Activated naive CD4-positive, alpha-beta T cell (primary cell): ENCODE measurements around the gene RIPPLY3.
"Not testable (repeated sequence)": the region's sequence is repeated elsewhere in the genome, so short reads cannot be mapped to it uniquely, and the experiment has no call there.

Experiments
- DNase-seq, 4 experiments: peaks; one replicate each; lab custom pipeline; 2025; lab: John Stamatoyannopoulos, UW

Gene RIPPLY3

DNA sequence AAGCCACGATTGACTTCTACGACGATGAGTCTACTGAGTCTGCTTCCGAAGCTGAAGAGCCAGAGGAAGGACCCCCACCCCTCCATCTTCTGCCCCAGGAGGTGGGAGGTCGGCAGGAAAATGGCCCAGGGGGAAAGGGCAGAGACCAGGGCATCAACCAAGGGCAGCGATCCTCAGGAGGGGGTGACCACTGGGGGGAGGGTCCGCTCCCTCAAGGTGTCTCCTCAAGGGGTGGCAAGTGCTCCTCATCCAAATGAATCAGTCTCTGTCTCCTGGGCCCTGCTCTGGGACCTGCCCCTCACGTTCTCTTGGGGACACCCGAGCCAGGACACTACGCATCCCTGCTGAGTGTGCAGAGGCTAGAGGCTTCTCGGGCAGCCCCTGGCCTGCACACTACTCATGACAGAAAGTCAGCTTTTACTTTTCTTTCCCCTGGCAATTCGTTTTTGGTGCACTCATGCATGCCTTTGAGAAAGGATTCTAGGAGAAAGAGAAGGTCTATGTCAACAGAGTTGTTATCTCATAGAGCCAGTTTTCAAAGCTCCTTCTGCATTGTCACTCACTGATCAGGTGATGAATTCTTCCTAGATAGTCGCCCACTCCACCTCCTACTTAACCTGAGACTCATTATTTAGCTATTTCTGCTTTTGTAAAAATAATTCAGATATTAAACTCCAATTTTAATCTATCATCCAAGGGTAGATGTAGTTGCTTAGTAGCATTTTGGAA is 11.6 kb downstream of the RIPPLY3 start:
- no peak for DNase-seq

DNA sequence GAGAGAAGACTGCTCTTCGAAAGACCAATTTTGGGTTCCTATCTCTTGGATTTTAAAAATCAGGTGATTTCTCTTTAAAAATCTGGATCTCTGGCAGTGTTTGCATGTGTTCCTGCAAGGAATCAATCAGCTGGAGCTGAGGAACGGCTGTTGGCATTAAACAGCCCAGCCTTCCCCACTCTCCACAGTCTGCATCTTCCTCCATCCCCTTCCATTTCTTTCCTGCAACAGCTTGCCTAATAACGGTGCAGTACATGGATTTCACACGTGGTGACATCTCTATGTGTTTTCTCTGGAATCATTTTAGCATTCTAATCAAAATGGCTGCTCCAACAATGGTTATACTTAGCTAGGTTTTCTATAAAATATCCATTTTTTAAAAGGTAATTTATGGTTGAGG is 20.0 kb downstream of the RIPPLY3 start:
- DNase-seq: no peak

DNA sequence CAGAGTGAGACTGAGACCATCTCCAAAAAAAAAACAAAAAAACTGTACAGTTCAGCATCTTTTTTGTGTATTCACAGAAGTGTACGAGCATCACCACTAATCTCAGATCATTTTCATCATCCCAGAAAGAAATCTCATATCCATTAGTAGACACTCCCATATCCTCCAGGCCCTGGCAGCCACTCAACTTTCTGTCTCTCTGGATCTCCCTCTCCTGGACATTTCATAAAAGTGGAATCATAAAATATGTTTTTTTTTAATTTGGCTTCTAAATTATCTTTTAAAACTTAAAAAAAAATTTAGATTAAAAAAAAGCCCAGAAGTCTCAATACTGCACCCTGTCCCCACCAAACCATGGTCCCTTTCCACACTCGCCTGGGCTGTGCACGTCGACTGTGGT is 22.1 kb downstream of the RIPPLY3 start:
- no peak for DNase-seq

DNA sequence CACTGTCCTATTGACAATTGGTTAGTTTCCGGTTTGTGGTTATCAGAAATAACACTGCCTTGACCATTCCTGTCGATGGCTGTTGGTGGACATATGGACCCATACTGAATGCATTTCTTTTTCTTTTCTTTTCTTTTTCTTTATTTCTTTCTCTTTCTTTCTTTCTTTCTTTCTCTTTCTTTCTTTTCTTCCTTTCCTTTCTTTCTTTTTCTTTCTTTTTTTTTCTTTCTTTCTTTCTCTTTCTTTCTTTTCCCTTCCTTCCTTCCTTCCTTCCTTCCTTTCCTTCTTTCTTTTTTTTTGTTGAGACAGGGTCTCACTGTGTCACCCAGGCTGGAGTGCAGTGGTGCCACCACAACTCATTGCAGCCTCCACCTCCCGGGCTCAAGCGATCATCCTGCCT is 24.4 kb downstream of the RIPPLY3 start:
- DNase-seq: no peak

DNA sequence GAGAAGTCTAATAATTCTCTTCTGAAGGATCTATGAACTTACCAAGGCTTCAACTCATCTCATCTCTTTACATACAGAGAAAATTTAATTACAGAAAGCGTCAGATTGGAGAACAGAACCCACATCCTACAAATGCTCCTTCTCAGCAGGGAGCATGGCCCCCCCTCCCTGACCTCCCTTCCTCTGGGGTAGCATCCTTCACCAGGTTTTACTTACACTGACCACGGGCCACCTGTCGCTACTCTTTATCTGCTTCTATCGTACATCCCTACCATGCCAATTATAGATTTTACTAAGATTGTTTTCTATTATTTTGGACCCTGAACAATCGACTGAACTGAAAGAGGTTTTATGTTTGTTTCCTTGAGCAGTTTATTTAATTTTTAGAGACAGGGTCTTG is 25.8 kb downstream of the RIPPLY3 start:
- no peak for DNase-seq

DNA sequence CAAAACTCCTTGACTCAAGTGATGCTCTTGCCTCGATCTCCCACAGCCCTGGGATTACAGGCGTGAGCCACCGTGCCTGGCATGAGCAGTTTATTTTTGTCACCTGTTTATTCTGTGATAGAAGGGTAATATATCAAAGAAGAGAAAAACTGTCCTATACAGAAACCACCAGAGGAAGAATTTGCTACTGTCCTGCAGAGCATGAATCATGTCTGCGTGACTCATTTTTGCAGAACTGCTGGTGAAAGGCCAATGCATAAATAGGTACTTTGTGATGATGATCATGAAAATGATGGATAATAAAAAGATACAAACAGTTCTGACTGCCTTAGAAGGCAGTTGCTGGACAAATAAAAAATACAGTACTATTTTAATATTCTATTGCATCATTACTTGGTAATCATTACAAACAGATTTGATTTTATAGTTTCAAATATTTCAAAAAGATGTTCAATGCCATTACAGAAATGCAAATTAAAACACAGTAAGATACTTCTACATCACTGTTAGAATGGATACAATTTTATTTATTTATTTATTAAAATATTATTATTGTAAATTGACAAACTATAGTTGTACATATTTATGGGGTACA is 26.5 kb downstream of the RIPPLY3 start:
- no peak for DNase-seq

DNA sequence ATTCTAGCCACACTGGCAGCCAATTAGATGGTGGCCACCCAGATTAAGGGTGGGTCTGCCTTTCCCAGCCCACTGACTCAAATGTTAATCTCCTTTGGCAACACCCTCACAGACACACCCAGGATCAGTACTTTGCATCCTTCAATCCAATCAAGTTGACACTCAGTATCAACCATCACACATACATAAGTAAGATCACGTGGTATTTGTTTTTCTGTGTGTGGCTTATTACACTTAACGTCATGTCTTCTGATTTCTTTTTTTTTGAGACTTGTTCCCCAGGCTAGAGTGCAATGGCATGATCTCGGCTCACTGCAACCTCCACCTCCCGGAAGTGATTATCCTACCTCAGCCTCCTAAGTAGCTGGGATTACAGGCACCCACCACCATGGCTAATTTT is 27.9 kb downstream of the RIPPLY3 start:
- not testable (repeated sequence) for DNase-seq

DNA sequence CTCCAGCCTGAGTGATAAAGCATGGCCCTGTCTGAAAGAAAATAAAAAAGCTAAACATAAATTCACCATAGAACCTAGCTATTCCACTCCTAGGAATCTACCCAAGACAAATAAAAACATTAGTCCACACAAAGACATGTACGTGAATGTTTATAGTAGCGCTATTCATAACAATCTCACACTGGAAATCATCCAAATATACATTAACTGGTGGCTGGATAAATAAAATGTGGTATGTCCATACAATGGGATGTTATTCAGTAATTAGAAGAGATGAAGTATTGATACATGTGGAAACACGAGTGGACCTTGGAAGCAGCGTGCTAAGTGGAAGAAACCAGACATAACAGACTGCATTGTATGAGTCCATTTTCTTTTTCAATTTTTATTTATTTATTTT is 29.7 kb downstream of the RIPPLY3 start:
- no peak for DNase-seq

DNA sequence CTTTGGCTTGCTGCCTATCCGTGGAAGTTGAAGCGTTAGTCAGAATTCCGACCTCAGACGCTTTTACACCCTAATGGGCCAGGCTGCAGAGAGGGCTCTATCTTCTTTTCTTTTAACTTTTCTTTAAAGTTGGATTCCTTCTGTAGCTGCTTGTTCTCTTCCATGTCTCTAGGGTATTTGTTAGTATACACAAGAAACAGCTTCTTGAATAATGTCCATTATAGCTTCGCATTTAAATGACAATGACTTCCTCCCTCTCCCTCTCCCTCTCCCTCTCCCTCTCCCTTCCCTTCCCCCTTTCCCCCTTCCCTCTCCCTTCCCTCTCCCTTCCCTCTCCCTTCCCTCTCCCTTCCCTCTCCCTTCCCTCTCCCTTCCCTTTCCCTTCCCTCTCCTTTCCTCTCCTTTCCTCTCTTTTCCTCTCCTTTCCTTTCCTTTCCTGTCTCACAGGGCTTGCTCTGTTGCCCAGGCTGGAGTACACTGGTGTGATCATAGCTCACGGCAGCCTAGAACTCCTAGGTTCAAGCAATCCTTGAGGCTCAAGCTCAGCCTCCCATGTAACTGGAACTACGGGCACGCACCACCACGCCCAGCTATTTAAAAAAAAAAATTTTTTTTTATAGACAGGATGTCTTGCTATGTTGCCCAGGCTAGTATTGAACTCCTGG is 33.0 kb downstream of the RIPPLY3 start:
- no peak for DNase-seq

DNA sequence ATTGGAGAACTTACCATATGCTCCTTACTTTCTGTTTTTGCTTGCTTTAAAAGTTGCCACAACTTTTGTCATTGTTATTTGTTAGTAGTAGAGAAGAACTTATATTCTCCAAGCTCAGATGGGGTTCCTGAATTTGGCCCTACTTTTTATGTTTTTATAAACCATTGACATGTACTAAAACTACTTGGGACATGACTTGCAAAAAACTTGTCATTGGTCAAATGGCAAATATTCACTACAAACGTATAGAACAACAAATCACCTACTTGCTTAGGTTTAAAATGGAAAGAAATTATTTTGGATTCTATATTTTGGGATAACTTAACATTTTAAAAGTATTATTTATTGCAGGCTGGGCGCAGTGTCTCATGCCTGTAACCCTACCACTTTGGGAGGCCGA is 33.7 kb downstream of the RIPPLY3 start:
- no peak for DNase-seq

DNA sequence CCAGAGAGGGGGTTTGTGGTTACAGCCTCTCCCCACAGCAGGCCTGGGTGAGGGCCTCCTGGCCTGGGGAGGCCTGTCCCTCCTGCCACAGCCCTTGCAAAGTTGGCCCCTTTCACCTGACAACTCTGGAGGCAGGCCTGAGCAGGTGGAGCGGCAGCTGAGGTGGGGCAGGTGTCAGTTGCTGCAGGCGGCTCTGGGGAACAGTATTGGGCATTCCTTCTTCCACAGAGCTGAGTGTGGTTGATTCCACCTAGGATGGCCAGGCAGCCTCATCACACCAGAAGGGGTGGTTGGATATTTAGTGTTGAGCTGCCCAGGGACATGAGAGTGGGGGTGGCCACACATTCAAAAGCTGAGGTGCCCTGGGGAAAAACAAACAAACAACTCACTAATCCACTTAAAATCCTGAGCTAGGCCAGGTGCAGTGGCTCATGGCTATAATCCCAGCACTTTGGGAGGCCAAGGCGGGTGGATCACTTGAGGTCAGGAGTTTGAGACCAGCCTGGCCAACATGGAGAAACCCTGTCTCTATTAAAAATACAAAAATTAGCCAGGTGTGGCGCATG is 35.3 kb downstream of the RIPPLY3 start:
- DNase-seq: no peak

DNA sequence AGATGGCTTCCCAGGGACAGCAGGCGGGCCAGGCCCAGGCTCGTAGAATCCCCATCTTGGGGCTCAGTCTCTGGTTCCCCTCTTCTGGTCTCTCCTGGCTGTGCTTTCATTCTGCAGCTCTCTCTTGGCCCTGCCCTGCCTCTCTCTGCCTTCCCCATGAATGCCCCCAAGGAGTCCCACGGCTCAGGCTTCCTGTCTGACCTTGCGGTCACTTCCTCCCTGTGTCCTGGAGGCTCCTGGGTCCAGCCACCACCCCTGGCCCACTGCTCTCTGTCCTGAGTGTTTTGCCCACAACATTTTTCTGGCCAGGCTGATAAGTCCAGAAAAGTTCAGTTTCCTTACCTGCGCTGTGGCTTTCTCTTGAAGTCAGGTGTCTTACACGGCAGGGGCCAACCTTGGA is 37.3 kb downstream of the RIPPLY3 start:
- DNase-seq: no peak

DNA sequence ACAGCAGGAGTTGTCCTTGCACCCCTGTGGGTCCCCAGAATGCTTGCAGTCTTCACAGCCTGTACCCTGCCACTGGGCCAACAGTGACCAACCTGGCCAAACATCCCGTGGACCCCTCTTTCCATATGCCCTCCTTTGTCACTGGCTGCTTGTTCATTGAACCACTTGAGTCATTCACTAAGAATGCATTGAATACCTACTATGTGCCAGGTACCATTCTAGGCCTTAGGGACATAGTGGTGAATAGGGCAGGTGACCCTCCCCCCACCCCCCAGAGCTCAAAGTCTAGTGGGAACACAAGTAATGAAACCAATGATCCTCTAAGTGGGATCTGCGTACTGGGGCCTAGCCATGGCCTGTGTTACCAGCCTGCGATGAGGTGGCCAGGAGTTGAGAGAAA is 38.1 kb downstream of the RIPPLY3 start:
- DNase-seq: no peak

DNA sequence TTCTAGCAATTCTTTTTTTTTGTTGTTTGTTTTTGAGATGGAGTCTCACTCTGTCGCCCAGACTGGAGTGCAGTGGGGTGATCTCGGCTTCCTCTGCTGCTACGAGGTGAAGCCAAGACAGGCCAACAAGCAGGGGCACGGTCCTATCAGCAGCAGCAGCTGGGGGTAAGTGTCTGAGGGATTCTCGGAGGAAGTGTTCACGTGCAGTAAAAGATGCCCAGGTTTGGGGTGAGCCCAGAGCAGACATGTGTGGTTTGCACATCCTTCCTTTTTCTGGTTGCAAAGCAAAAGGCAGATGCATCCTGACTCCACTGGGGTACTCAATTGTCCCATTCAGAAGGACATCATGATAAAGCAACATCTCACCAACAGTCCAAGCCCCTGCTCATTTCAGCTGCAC is 38.6 kb downstream of the RIPPLY3 start:
- DNase-seq: no peak

DNA sequence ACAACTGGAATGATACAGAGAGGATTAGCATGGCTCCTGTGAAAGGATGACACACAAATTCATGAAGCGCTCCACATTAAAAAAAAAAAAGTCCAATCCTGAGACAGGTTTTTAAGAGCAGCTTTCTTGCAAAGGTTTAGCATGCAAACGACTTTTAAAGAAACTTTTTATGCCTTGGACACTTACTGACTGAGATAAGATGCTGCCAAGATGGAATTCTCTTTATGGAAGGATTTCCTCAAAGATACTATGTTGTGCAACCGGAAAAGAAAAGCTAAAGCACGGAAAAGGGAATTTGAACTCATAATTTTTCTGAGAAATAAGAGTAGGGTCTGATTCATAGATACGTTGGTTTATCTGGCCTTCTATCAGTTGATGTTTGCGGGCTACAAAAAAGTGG is 39.1 kb downstream of the RIPPLY3 start:
- no peak for DNase-seq

DNA sequence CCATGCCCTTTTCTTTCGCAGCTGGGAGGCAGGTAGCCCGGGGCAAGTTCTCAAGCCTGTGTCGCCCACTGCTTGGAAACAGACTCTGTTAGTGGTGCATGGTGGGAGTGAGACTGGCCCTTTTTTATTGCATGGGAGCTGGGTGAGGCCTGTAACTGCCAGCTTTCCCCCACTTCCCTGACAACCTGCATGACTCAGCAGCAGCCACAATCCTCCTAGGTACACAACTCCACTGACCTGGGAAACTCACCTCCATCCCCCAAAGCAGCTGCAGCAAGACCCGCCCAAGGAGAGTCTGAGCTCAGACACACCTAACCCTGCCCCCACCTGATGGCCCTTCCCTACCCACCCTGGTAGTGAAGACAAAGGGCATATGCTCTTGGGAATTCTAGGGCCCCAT is 40.6 kb downstream of the RIPPLY3 start:
- no peak for DNase-seq

DNA sequence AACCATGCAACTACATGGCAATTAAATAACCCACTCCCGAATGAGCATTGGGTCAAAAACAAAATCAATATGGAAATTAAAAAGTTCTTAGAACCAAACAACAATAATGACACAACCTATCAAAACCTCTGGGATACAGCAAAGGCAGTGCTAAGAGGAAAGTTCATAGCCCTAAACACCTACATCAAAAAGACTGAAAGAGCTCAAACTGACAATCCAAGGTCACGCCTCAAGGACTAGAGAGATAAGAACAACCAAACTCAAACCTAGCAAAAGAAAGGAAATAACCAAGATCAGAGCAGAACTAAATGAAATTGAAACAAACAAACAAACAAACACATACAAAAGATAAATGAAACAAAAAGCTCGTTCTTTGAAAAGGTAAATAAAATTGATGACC is 43.2 kb downstream of the RIPPLY3 start:
- DNase-seq: not testable (repeated sequence)

DNA sequence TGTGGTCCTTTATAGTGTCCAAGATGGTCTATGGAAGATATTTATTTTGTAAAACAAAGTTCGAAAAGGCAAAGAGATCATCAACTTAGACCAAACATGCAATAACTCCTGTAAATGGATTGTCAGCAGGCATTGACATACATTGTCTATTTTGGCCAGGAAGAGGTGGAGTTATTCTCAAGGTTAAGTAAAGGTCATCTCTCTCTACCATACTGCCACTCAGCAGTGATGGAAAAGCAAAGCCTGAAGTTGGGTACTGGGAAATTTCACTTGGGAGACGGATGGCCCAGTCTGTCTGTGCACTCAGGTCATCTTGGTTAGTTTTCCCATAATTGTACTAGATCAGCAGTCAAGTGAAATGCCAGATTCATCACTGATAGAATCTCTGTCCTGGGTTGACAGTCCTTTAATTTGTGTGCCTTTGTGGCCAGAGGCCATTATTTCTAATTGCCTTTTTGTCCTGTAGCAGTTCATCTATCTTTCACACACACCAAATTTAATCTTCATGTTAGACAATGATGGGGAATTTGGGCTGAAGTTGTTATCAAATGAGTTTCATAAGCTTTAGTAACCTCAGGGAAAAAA is 48.9 kb downstream of the RIPPLY3 start:
- DNase-seq: no peak

DNA sequence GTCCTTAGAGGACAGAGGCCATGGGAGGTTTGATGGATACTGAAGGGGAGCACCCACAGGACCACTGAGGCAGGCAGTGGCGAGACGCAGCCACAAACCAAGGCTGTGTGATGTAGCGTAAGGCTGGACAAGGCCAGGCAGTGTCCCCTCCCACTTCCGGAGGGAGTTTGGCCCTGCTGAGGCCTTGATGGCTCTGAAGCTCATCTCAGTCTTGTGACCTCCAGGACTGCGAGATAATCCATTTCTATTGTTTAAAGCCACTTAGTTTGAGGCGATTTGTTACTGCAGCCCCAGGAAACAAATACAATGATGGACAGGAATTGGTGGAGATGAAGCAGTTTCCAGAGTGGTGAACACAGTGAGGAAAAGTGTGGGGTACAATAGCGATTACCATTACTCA is 51.1 kb downstream of the RIPPLY3 start:
- no peak for DNase-seq

DNA sequence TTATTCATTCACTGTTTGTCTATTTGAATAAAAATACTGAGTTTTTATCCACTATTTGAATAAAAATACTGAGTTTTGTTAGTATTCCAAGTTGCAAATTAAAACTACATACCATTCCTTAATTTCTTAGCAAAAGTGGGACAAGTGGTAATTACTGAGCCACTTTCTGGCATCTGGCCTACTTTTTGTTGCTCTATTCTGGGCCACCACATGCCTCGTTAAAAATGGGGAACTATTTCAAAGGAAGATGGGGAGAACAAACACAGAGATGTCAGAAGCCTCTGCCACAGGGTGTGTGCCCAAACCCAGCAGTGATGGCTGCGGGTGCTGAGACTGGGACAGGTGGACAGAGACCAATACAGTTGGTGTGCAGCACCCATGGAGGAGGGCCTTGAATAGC is 51.8 kb downstream of the RIPPLY3 start:
- DNase-seq: no peak

DNA sequence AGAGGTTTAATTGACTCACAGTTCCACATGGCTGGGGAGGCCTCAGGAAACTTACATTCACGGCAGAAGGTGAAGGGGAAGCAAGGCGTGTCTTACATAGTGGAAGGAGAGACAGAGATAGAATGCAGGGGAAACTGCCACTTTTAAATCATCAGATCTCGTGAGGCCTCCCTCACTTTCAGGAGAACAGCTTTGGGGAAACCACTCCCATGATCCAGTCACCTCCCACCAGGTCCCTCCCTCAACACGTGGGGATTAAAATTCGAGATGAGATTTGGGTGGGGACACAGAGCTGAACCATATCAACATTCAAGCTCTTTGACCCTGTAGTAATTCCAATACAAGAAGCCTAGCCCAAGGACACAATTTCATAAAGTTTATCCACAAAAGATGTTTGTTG is 52.7 kb downstream of the RIPPLY3 start:
- DNase-seq: no peak

DNA sequence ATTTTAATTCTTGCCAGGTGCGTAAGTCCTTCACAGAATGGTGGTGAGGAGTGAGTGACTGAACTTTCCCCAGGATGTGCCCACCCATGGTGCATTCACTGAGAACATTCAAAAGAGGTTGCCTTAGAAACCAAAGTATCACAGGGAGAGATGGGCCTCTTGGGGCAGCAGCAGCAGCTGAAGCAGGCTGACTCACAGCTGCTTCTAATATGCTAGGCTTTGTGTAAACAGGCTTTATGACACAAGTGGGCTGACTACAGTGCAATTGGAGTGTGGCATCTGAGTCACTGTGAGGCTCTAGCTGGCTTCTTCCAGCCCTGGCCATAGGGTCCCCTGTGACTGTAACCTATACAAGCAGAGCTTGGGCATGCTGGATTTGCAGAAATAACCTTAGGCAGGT is 53.8 kb downstream of the RIPPLY3 start:
- DNase-seq: no peak
